Mesothelial cell of epicardium (in vitro differentiated cells): Measurements from ENCODE around the gene KIF24. TPM values are rescaled to one million over a fixed set of nuclear protein-coding genes. Genes with fewer than 3 reads are reported as not detected.
"Not testable (repeated sequence)": the region's sequence is repeated elsewhere in the genome, so short reads cannot be mapped to it uniquely, and the experiment has no call there.

ENCODE experiments used
- DNase-seq, 2 experiments: peaks; one replicate each; pipeline ENCODE4 v3.0.0; 2021; ENCODE audit warnings: low spot score in 2 of 2; ENCODE audit not compliant: unreplicated experiment in 2 of 2
- H3K27ac Mint-ChIP-seq: 2 replicates; pipeline ENCODE4 v1.8.0; 2021; ENCODE audit warnings: mixed read lengths
- H3K27me3 Mint-ChIP-seq: 2 replicates; pipeline ENCODE4 v1.8.0; 2021; ENCODE audit warnings: low read depth, mixed read lengths
- H3K36me3 Mint-ChIP-seq: 2 replicates; pipeline ENCODE4 v1.8.0; 2021; ENCODE audit warnings: mixed read lengths
- H3K4me1 Mint-ChIP-seq: 2 replicates; pipeline ENCODE4 v1.8.0; 2021; ENCODE audit warnings: mixed read lengths
- H3K4me3 Mint-ChIP-seq: 2 replicates; pipeline ENCODE4 v1.8.0; 2021; ENCODE audit warnings: mild to moderate bottlenecking, moderate library complexity, mixed read lengths
- H3K9me3 Mint-ChIP-seq: 2 replicates; pipeline ENCODE4 v1.8.0; 2021; ENCODE audit warnings: mixed read lengths
- CTCF ChIP-seq: fragments of 200-600 bp; sonication (generic); IDR thresholded peaks from one replicate; pipeline ENCODE4 v1.5.0; 2021; ENCODE audit warnings: antibody characterized with exemption; ENCODE audit not compliant: unreplicated experiment
- total RNA-seq: library from RNA; stranded (reverse); gene quantifications from 3 replicates; pipeline ENCODE4 v1.2.1, GENCODE V29; 2021

KIF24 gene
- total RNA-seq, 1 donor from 2014 or later = 3.5 TPM

GRCh38 chr9:34365282-34365681 lies 36.2 kb upstream of the KIF24 start:
- Mint-ChIP-seq H3K27ac (no peak overlapping the region), H3K4me3 (no peak overlapping the region), H3K9me3 (peaks cover 18% of the 10 kb centered on the region), H3K36me3 (peaks cover 24% of the 10 kb centered on the region), H3K4me1 (peaks cover 13% of the 10 kb centered on the region), H3K27me3 (no peaks in the 10 kb centered on the region)
- no peak for TF ChIP-seq CTCF
- DNase-seq = no peak

GRCh38 chr9:34363619-34364351 lies 34.7 kb upstream of the KIF24 start:
- TF ChIP-seq CTCF = no peak
- peak overlapping the region; percentile 72 for H3K27ac Mint-ChIP-seq
- H3K27me3 Mint-ChIP-seq = no peaks in the 10 kb centered on the region
- H3K4me1 Mint-ChIP-seq = peaks cover 13% of the 10 kb centered on the region
- peaks cover 16% of the 10 kb centered on the region for H3K9me3 Mint-ChIP-seq
- H3K4me3 Mint-ChIP-seq = no peak overlapping the region
- H3K36me3 Mint-ChIP-seq = peaks cover 19% of the 10 kb centered on the region
- no peak for DNase-seq

GRCh38 chr9:34362614-34363214 lies 33.6 kb upstream of the KIF24 start:
- TF ChIP-seq CTCF = no peak
- DNase-seq = no peak
- Mint-ChIP-seq H3K4me3 (no peak overlapping the region), H3K27me3 (no peaks in the 10 kb centered on the region), H3K27ac (no peak overlapping the region), H3K9me3 (peaks cover 15% of the 10 kb centered on the region), H3K4me1 (peaks cover 13% of the 10 kb centered on the region), H3K36me3 (peaks cover 14% of the 10 kb centered on the region)

- H3K36me3 Mint-ChIP-seq = peaks cover 20% of the 10 kb centered on the region
- not testable (repeated sequence) for H3K27me3 Mint-ChIP-seq, DNase-seq, H3K4me1 Mint-ChIP-seq, H3K4me3 Mint-ChIP-seq, H3K27ac Mint-ChIP-seq
- peaks cover 25% of the 10 kb centered on the region for H3K9me3 Mint-ChIP-seq
Measured at GRCh38 chr9:34352957-34353356, 23.9 kb upstream of the KIF24 start.

- not testable (repeated sequence) for H3K4me1 Mint-ChIP-seq, H3K27me3 Mint-ChIP-seq, DNase-seq, H3K4me3 Mint-ChIP-seq, H3K27ac Mint-ChIP-seq
- Mint-ChIP-seq H3K36me3 (peaks cover 17% of the 10 kb centered on the region), H3K9me3 (peaks cover 17% of the 10 kb centered on the region)
Measured at GRCh38 chr9:34352122-34352652, 23.1 kb upstream of the KIF24 start.

GRCh38 chr9:34349324-34349723 lies 20.3 kb upstream of the KIF24 start:
- Mint-ChIP-seq H3K4me1 (peaks cover 7% of the 10 kb centered on the region), H3K27me3 (no peaks in the 10 kb centered on the region), H3K36me3 (peaks cover 7% of the 10 kb centered on the region), H3K9me3 (no peaks in the 10 kb centered on the region), H3K4me3 (no peak overlapping the region), H3K27ac (no peak overlapping the region)
- no peak for TF ChIP-seq CTCF
- no peak for DNase-seq
